Activated T-helper 1 cell treated with anti-CD3 and anti-CD28 coated beads, Interleukin-12 subunit alpha, Interleukin-12 subunit beta, Interleukin-2, Interleukin-4 antibody, amounts not matched to agents 30 ng/mL and 10 ng/mL and 1 ng/mL, durations not matched to agents 14 hours and 24 hours and 36 hours (primary cell): ENCODE results near the gene PMIS2. TPM values are rescaled to one million over a fixed set of nuclear protein-coding genes. Genes with fewer than 3 reads are reported as not detected.
A peak's percentile ranks its signal among the peaks of the same experiment; 100 is the strongest.
"Not testable (repeated sequence)": the region's sequence is repeated elsewhere in the genome, so short reads cannot be mapped to it uniquely, and the experiment has no call there.

Source experiments
- DNase-seq: peaks from one replicate; pipeline ENCODE4 v3.0.0; 2021; ENCODE audit warnings: low spot score
- H3K27ac Mint-ChIP-seq: one replicate; pipeline ENCODE4 v1.8.0; 2021; ENCODE audit warnings: mild to moderate bottlenecking, mixed read lengths
- H3K27me3 Mint-ChIP-seq: one replicate; pipeline ENCODE4 v1.8.0; 2022; ENCODE audit warnings: mild to moderate bottlenecking, moderate library complexity, mixed read lengths; ENCODE audit not compliant: insufficient read depth
- H3K36me3 Mint-ChIP-seq: one replicate; pipeline ENCODE4 v1.8.0; 2021; ENCODE audit warnings: low read depth, mixed read lengths
- H3K4me1 Mint-ChIP-seq: one replicate; pipeline ENCODE4 v1.8.0; 2021; ENCODE audit warnings: low read depth, mixed read lengths
- H3K4me3 Mint-ChIP-seq: one replicate; pipeline ENCODE4 v1.8.0; 2021; ENCODE audit warnings: mild to moderate bottlenecking, moderate library complexity, mixed read lengths
- H3K9me3 Mint-ChIP-seq: one replicate; pipeline ENCODE4 v1.8.0; 2021; ENCODE audit warnings: mixed read lengths
- intact Hi-C: fragments of 100-400 bp; cut with micrococcal nuclease; formaldehyde crosslinking; loops from one replicate; pipeline ENCODE4 v1.15.1; 2024
- total RNA-seq: library from RNA; stranded (reverse); gene quantifications from 2 replicates; pipeline ENCODE4 v1.2.3, GENCODE V29; 2022

The PMIS2 gene
- total RNA-seq, 1 donor from 2014 or later: not detected

- Mint-ChIP-seq H3K36me3 (no peaks in the 10 kb centered on the region), H3K27me3 (peaks cover 2% of the 10 kb centered on the region), H3K27ac (no peak overlapping the region), H3K4me3 (no peak overlapping the region), H3K4me1 (no peaks in the 10 kb centered on the region), H3K9me3 (peaks cover 27% of the 10 kb centered on the region)
- no peak for DNase-seq
- intact Hi-C loops: no loop called here
These were observed 7.3 kb upstream of the PMIS2 start for GRCh38 chr19:35578707-35579106.

DNA sequence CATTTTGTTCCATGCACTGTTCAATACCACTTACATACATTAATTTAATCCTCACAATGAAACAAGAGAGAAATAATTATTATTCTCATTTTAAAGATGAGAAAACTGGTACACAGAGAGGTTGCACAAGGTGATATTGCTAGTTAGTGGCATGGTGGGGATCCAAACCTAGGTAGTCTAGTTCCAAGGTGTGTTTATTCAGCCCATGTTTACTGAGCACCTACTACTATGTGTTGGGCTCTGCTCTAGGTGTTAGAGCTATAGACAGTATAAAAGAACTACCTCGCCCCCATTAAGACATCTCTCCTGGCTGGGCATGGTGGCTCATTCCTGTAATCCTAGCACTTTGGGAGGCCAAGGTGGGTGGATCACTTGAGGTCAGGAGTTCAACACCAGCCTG lies 3.2 kb upstream of the PMIS2 start:
- no peak for DNase-seq
- no peak overlapping the region for H3K27ac Mint-ChIP-seq
- no peaks in the 10 kb centered on the region for H3K36me3 Mint-ChIP-seq
- H3K9me3 Mint-ChIP-seq: no peaks in the 10 kb centered on the region
- H3K4me1 Mint-ChIP-seq: no peaks in the 10 kb centered on the region
- intact Hi-C loops: no loop called here
- H3K4me3 Mint-ChIP-seq: no peak overlapping the region
- peaks cover 10% of the 10 kb centered on the region for H3K27me3 Mint-ChIP-seq

DNA sequence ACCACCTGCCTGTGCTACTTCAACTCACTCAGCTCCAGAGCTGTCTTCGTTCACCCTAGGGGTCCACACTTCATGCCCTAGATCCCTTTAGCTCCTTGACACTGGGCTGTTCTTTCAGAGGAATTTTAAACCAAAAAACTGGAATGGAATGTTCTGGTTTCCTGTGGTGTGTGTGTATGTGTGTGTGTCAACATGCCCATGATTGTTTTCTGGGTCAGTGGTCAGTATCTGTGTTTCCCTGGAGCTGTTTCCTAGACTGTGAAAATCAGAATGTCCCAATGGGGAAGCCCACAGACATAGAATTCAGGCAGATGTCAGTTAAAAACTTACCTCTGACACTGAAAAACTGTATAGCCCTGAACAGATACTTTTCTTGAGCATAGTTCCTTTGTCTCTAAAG lies 1.3 kb downstream of the PMIS2 start:
- no peak for DNase-seq
- Mint-ChIP-seq H3K36me3 (no peaks in the 10 kb centered on the region), H3K4me1 (no peaks in the 10 kb centered on the region), H3K27ac (no peak overlapping the region), H3K9me3 (no peaks in the 10 kb centered on the region), H3K27me3 (peaks cover 9% of the 10 kb centered on the region), H3K4me3 (no peak overlapping the region)
- intact Hi-C loops: loop anchor here (1.0 kb wide), 1 partner anchor 74 kb away; the partner anchor contains the start of gene DMKN

DNA sequence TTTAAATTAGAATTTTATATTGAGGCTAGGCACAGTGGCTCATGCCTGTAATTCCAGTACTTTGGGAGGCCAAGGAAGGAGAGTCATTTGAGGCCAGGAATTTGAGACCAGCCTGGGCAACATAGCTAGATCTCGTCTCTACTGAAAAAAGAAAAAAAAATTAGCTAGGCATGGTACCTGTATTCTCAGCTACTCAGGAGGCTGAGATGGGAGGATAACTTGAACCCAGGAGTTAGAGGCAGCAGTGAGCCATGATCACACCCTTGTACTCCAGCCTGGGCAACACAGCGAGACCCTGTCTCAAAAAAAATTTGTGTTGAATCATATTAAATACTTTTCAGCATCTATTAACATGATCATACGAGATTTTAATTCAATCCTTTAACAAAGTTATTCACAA lies 4.9 kb downstream of the PMIS2 start:
- H3K36me3 Mint-ChIP-seq: no peaks in the 10 kb centered on the region
- H3K4me3 Mint-ChIP-seq: no peak overlapping the region
- no peak overlapping the region for H3K27ac Mint-ChIP-seq
- no peak for DNase-seq
- intact Hi-C loops: no loop called here
- H3K27me3 Mint-ChIP-seq: peaks cover 4% of the 10 kb centered on the region
- no peaks in the 10 kb centered on the region for H3K4me1 Mint-ChIP-seq
- no peaks in the 10 kb centered on the region for H3K9me3 Mint-ChIP-seq

DNA sequence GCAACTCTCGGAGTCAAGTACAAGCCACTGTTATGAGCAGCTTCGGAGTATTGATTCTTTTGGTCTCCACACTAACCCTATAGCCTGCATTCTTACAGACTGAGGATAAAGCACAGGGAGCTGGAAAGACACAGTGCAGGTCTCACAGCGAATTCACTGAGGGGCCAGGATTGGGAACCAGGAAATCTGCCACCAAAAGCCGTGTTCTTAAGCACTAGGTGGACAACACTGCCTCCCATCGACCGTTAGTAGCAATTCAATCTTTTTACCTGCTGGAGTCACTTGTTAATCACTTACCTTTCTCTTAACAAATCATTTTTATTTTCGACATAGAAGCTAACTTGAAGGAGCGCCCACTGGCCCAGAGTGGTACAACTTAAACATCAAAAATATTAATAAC lies 6.3 kb downstream of the PMIS2 start:
- no peak overlapping the region for H3K4me3 Mint-ChIP-seq
- no peaks in the 10 kb centered on the region for H3K36me3 Mint-ChIP-seq
- intact Hi-C loops: loop anchor here (1.0 kb wide), 3 partner anchors 43 to 240 kb away; no protein-coding TSS in a partner anchor
- no peak for DNase-seq
- no peaks in the 10 kb centered on the region for H3K9me3 Mint-ChIP-seq
- peaks cover 4% of the 10 kb centered on the region for H3K27me3 Mint-ChIP-seq
- no peak overlapping the region for H3K27ac Mint-ChIP-seq
- peaks cover 10% of the 10 kb centered on the region for H3K4me1 Mint-ChIP-seq

DNA sequence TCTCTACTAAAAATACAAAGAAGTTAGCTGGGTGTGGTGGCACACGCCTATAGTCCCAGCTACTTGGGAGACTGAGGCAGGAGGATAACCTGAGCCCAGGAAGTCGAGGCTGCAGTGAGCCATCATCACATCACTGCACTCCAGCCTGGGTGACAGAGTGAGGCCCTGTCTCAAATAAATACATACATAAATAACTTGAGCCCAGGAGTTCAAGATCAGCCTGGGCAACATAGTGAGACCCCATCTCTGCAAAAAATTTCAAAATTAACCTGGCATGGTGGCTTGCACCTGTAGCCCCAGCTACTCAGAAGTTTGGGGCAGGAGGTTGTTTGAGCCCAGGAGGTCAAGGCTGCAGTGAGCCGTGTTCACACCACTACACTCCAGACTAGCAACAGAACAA lies 9.1 kb downstream of the PMIS2 start:
- H3K36me3 Mint-ChIP-seq, H3K27me3 Mint-ChIP-seq, H3K27ac Mint-ChIP-seq, H3K4me1 Mint-ChIP-seq, H3K9me3 Mint-ChIP-seq, H3K4me3 Mint-ChIP-seq, intact Hi-C loops, DNase-seq: not testable (repeated sequence)

- Mint-ChIP-seq H3K4me1 (peaks cover 10% of the 10 kb centered on the region), H3K9me3 (no peaks in the 10 kb centered on the region), H3K36me3 (no peaks in the 10 kb centered on the region), H3K27ac (no peak overlapping the region), H3K27me3 (peaks cover 6% of the 10 kb centered on the region), H3K4me3 (no peak overlapping the region)
- DNase-seq: no peak
- intact Hi-C loops: no loop called here
These were observed 10.0 kb downstream of the PMIS2 start for GRCh38 chr19:35595928-35596327.

DNA sequence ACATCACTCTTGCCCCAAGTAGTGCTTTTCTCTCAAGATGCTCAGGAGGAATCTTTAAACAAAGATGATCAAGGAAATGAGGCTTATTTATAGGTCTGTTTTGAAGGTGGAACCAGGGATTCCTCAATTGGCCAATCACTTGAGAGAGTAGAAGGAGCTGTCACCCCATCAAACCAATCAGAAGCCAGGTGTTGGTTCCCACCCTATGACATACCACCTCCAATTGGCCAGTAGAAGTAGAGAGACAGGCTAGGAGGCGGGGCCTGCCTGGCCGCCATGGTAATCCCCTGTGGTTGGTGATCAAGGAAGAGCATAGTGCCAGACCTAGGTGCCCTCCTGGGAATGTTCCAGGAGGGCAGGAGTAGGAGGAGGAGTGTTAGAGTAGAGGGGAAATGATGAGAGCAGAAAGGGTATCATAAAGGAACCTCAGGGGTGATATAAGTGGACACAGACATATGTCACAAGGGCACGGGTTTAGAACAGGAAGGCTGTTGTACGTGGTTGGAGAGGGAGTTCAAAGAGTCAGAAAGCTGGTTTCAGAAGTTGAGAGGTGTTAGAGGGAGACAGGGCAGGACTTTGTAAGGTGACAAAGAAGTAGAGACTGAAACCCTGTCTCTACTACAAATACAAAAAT lies 10.5 kb downstream of the PMIS2 start:
- Mint-ChIP-seq H3K4me3 (no peak overlapping the region), H3K27ac (peak overlapping the region; percentile 3), H3K27me3 (peaks cover 6% of the 10 kb centered on the region), H3K9me3 (no peaks in the 10 kb centered on the region), H3K4me1 (peaks cover 10% of the 10 kb centered on the region), H3K36me3 (no peaks in the 10 kb centered on the region)
- intact Hi-C loops: no loop called here
- no peak for DNase-seq

- Mint-ChIP-seq H3K27me3 (peaks cover 4% of the 10 kb centered on the region), H3K4me3 (no peak overlapping the region), H3K4me1 (peaks cover 1% of the 10 kb centered on the region), H3K9me3 (peaks cover under 1% of the 10 kb centered on the region), H3K36me3 (no peaks in the 10 kb centered on the region), H3K27ac (no peak overlapping the region)
- intact Hi-C loops: no loop called here
- no peak for DNase-seq
These were observed 16.0 kb downstream of the PMIS2 start for GRCh38 chr19:35601971-35602370.

- H3K27me3 Mint-ChIP-seq, DNase-seq, intact Hi-C loops, H3K36me3 Mint-ChIP-seq, H3K4me3 Mint-ChIP-seq, H3K27ac Mint-ChIP-seq, H3K4me1 Mint-ChIP-seq: not testable (repeated sequence)
- H3K9me3 Mint-ChIP-seq: peaks cover 15% of the 10 kb centered on the region
These were observed 18.5 kb downstream of the PMIS2 start for GRCh38 chr19:35604436-35604835.

GRCh38 chr19:35607170-35607569 lies 21.2 kb downstream of the PMIS2 start:
- H3K4me3 Mint-ChIP-seq, H3K27me3 Mint-ChIP-seq, H3K36me3 Mint-ChIP-seq, H3K27ac Mint-ChIP-seq, DNase-seq, intact Hi-C loops: not testable (repeated sequence)
- Mint-ChIP-seq H3K4me1 (peaks cover 21% of the 10 kb centered on the region), H3K9me3 (peaks cover 15% of the 10 kb centered on the region)

DNA sequence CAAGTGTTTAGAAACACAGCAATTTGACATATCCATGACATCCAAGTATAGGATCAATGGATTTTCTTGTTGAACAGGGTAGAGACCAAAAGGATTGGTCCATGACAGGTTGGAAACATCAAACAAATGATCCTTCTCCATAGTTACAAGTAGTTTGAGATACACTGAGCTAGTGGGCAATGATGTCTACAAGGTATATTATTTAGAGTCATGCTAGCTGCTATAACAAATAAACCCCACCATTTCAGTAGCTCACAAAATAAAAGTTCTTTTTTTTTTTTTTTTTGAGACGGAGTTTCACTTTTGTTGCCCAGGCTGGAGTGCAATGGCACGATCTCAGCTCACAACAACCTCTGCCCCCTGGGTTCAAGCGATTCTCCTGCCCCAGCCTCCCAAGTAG lies 21.7 kb downstream of the PMIS2 start:
- Mint-ChIP-seq H3K27me3 (peaks cover 3% of the 10 kb centered on the region), H3K36me3 (peaks cover 9% of the 10 kb centered on the region), H3K27ac (no peak overlapping the region), H3K9me3 (peaks cover 15% of the 10 kb centered on the region), H3K4me3 (no peak overlapping the region), H3K4me1 (peaks cover 25% of the 10 kb centered on the region)
- no peak for DNase-seq
- intact Hi-C loops: no loop called here

DNA sequence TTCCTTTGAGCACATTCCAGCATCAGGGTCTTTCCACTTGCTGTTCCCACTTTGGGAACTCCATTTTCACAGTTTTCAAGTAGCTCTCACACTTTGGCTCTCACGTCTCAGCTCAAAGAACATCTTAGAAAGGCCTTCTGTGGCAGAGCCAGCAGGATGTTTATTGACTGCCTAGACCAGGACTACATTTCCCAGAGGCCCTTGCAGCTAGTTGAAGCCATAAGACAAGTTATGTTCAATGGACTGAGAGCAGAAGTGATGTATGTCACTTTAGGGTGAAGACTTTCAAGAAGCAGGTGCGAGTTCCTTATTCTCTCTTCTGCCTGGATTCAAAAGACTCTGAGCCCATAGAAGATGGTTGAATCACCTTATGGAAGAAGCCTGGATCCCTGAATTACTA lies 22.3 kb downstream of the PMIS2 start:
- Mint-ChIP-seq H3K4me3 (no peak overlapping the region), H3K4me1 (peaks cover 25% of the 10 kb centered on the region), H3K9me3 (peaks cover 15% of the 10 kb centered on the region), H3K36me3 (peaks cover 9% of the 10 kb centered on the region), H3K27ac (no peak overlapping the region), H3K27me3 (peaks cover 3% of the 10 kb centered on the region)
- intact Hi-C loops: no loop called here
- DNase-seq: no peak

DNA sequence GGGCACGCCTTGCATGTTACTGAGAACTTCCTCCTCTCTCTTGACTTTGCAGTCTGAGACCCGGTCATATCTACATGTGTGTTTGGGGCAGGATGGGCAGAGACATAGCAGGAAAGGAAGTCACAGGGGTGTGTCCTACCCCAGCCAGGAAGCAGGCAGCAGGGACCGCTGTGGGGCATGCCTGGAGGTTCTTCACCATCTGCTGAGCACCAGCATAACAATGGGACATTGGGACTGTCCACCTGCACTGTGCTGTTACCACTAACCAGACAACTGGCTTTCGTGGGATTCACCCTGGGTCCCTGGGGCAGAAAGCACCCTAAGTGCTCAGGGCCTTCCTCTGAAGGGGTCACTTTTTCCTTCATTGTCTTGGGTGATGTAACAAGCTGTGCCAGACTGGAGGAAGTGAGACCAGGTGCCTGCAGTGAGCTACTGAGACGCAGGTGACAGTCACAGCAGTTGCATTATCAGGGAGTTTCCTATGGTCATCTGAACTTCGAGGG lies 23.9 kb downstream of the PMIS2 start:
- Mint-ChIP-seq H3K4me1 (peaks cover 33% of the 10 kb centered on the region), H3K9me3 (peaks cover 15% of the 10 kb centered on the region), H3K36me3 (peaks cover 9% of the 10 kb centered on the region), H3K27me3 (peaks cover 3% of the 10 kb centered on the region), H3K27ac (peak overlapping the region; percentile 73), H3K4me3 (peak overlapping the region; percentile 22)
- intact Hi-C loops: no loop called here
- peak; percentile 37 for DNase-seq
